SK-N-SH (cell line): ENCODE measurements around the gene SPAG4. TPM values are rescaled to one million over a fixed set of nuclear protein-coding genes. Genes with fewer than 3 reads are reported as not detected.

Experiments used
- CTCF ChIA-PET: fragments of 300-600, 350-600 bp; formaldehyde crosslinking; extraction: SDS; loops from one replicate; lab custom pipeline; 2021; lab: Yijun Ruan, JAX
- POLR2A ChIA-PET: fragments of 350-600 bp; sonication (Branson Sonifier 250); formaldehyde crosslinking; extraction: SDS; loops from one replicate; lab custom pipeline; 2020; ENCODE audit warnings: antibody characterized with exemption, inconsistent platforms; lab: Yijun Ruan, JAX
- DNase-seq: peaks from one replicate; pipeline ENCODE4 v3.0.0; 2012
- H2AFZ ChIP-seq: fragments of 200-600 bp; sonication (generic); 2 replicates; pipeline ENCODE4 v1.8.1; 2016; ENCODE audit warnings: antibody characterized with exemption, mild to moderate bottlenecking, low read depth
- H3F3A ChIP-seq: fragments of 200-600 bp; sonication (generic); replicated peaks from 2 replicates; pipeline ENCODE3; 2016; ENCODE audit warnings: antibody characterized with exemption, mild to moderate bottlenecking; ENCODE audit not compliant: insufficient read depth
- H3K27ac ChIP-seq, 2 experiments: fragments of 200-500 bp in 1 of 2; fragments of 200-600 bp in 1 of 2; sonication (Bioruptor generic) in 1 of 2; sonication (generic), shearing (Covaris generic) in 1 of 2; 2 replicates each; pipeline versions ENCODE4 v1.5.1 to v1.6.1; 2014 to 2016; ENCODE audit warnings: low read depth in 2 of 2, inconsistent platforms in 1 of 2, low read length in 1 of 2, mild to moderate bottlenecking in 1 of 2, mixed read lengths in 1 of 2
- H3K27me3 ChIP-seq: fragments of 200-600 bp; sonication (generic), shearing (Covaris generic); 2 replicates; pipeline ENCODE4 v1.6.1; 2016; ENCODE audit warnings: mixed run types; ENCODE audit not compliant: insufficient read depth
- H3K36me3 ChIP-seq, 2 experiments: fragments of 200-500 bp in 1 of 2; fragments of 200-600 bp in 1 of 2; sonication (Bioruptor generic) in 1 of 2; sonication (generic) in 1 of 2; replicated peaks in 1 of 2; 2 replicates each; pipeline versions ENCODE3 to v1.5.1; 2014 to 2016; ENCODE audit warnings: low read length in 1 of 2, mild to moderate bottlenecking in 1 of 2; ENCODE audit not compliant: insufficient read depth in 2 of 2, control insufficient read depth in 1 of 2
- H3K4me1 ChIP-seq, 2 experiments: fragments of 200-500 bp in 1 of 2; fragments of 200-600 bp in 1 of 2; sonication (Bioruptor generic) in 1 of 2; sonication (generic), shearing (Covaris generic) in 1 of 2; 2 replicates each; pipeline versions ENCODE4 v1.5.1 to v1.6.1; 2014 to 2016; ENCODE audit warnings: low read depth in 1 of 2, low read length in 1 of 2, mixed run types in 1 of 2; ENCODE audit not compliant: insufficient read depth in 2 of 2, control insufficient read depth in 1 of 2
- H3K4me2 ChIP-seq: fragments of 200-600 bp; sonication (generic), shearing (Covaris generic); 2 replicates; pipeline ENCODE4 v1.6.1; 2017; ENCODE audit warnings: mixed run types
- H3K4me3 ChIP-seq, 2 experiments: fragments of 200-500 bp in 1 of 2; fragments of 200-600 bp in 1 of 2; sonication (Bioruptor generic) in 1 of 2; sonication (generic), shearing (Covaris generic) in 1 of 2; 2 replicates each; pipeline versions ENCODE4 v1.5.1 to v1.8.1; 2014 to 2016; ENCODE audit warnings: low read depth in 2 of 2, inconsistent platforms in 1 of 2, low read length in 1 of 2, mild to moderate bottlenecking in 1 of 2, mixed read lengths in 1 of 2, moderate library complexity in 1 of 2
- H3K79me2 ChIP-seq: fragments of 200-600 bp; sonication (generic); 2 replicates; pipeline ENCODE4 v1.8.1; 2017; ENCODE audit warnings: mild to moderate bottlenecking; ENCODE audit not compliant: insufficient read depth
- H3K9ac ChIP-seq: fragments of 200-600 bp; sonication (generic); 2 replicates; pipeline ENCODE4 v1.6.1; 2017; ENCODE audit warnings: mixed run types
- H3K9me2 ChIP-seq: fragments of 200-600 bp; sonication (generic); 2 replicates; pipeline ENCODE4 v1.6.1; 2017; ENCODE audit warnings: mixed run types
- H3K9me3 ChIP-seq: fragments of 200-600 bp; sonication (generic); 2 replicates; pipeline ENCODE4 v1.6.1; 2017; ENCODE audit warnings: mixed run types, mild to moderate bottlenecking, moderate library complexity
- H4K20me1 ChIP-seq: fragments of 200-600 bp; sonication (generic); 2 replicates; pipeline ENCODE4 v1.6.1; 2017; ENCODE audit warnings: mild to moderate bottlenecking, mixed run types; ENCODE audit not compliant: insufficient read depth
- ELF1 ChIP-seq: IDR thresholded peaks from 2 replicates; pipeline ENCODE4 v1.4.0; 2012
- FOXJ3 ChIP-seq: sonication (generic); formaldehyde crosslinking; IDR thresholded peaks from 2 replicates; pipeline ENCODE4 v1.5.1; 2020; ENCODE audit warnings: mild to moderate bottlenecking, missing genetic modification reagents
- GABPA ChIP-seq: IDR thresholded peaks from 2 replicates; pipeline ENCODE4 v1.4.0; 2012; ENCODE audit warnings: low read depth, mild to moderate bottlenecking
- GATA2 ChIP-seq: sonication (generic); formaldehyde crosslinking; IDR thresholded peaks from 2 replicates; pipeline ENCODE4 v1.5.0; 2020; ENCODE audit warnings: mild to moderate bottlenecking, missing genetic modification reagents
- MXI1 ChIP-seq: IDR thresholded peaks from 2 replicates; pipeline ENCODE4 v1.6.1; 2012; ENCODE audit warnings: mild to moderate bottlenecking, low read depth, low read length, improper control_type of control experiment
- NFIC ChIP-seq: IDR thresholded peaks from 2 replicates; pipeline ENCODE4 v1.4.0; 2012; ENCODE audit warnings: borderline replicate concordance
- NRF1 ChIP-seq: IDR thresholded peaks from 2 replicates; pipeline ENCODE4 v1.6.1; 2012; ENCODE audit warnings: low read depth, mild to moderate bottlenecking, low read length
- POLR2AphosphoS5 ChIP-seq: IDR thresholded peaks from 2 replicates; pipeline ENCODE4 v1.6.1; 2012; ENCODE audit warnings: low read depth, low read length
- RXRA ChIP-seq: IDR thresholded peaks from 2 replicates; pipeline ENCODE4 v1.4.0; 2012; ENCODE audit warnings: low read depth, mild to moderate bottlenecking, borderline replicate concordance
- SIN3A ChIP-seq: IDR thresholded peaks from 2 replicates; pipeline ENCODE4 v1.6.1; 2012; ENCODE audit warnings: low read depth, mild to moderate bottlenecking, low read length, moderate library complexity, borderline replicate concordance
- TAF1 ChIP-seq: IDR thresholded peaks from 2 replicates; pipeline ENCODE4 v1.6.1; 2012; ENCODE audit warnings: low read depth, mild to moderate bottlenecking, low read length, moderate library complexity, borderline replicate concordance
- TCF12 ChIP-seq: IDR thresholded peaks from 2 replicates; pipeline ENCODE4 v1.4.0; 2012
- WGBS: methylation state at CpG from one replicate; pipeline ENCODE4 v1.1.6; 2017; ENCODE audit warnings: low lambda C conversion rate; 5-methylcytosine and 5-hydroxymethylcytosine counted together
- polyA plus RNA-seq, 3 experiments: library from polyadenylated mRNA; depleted of rRNA; stranded (reverse); fragments of >200 nt; gene quantifications; 2 replicates each; pipeline ENCODE4 v1.2.3, GENCODE V29; 2012
- TF ChIP-seq, protein P1 (sequence below): IDR thresholded peaks from 2 replicates; pipeline ENCODE4 v1.6.1; 2012; ENCODE audit warnings: mild to moderate bottlenecking, low read depth, low read length, moderate library complexity
- TF ChIP-seq, protein P2 (sequence below): IDR thresholded peaks from 2 replicates; pipeline ENCODE4 v1.4.0; 2012; ENCODE audit warnings: low read depth
- TF ChIP-seq, protein P3 (sequence below): fragments of 150-350 bp; IDR thresholded peaks from 2 replicates; pipeline ENCODE4 v1.6.1; 2016; ENCODE audit warnings: mild to moderate bottlenecking, low read depth, low read length

The SPAG4 gene, protein sequence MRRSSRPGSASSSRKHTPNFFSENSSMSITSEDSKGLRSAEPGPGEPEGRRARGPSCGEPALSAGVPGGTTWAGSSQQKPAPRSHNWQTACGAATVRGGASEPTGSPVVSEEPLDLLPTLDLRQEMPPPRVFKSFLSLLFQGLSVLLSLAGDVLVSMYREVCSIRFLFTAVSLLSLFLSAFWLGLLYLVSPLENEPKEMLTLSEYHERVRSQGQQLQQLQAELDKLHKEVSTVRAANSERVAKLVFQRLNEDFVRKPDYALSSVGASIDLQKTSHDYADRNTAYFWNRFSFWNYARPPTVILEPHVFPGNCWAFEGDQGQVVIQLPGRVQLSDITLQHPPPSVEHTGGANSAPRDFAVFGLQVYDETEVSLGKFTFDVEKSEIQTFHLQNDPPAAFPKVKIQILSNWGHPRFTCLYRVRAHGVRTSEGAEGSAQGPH
- polyA plus RNA-seq (2012; rRNA removed), result 5.9 and 6.9 TPM in 2 replicates
- polyA plus RNA-seq (2012; cell fraction: cytosol; rRNA removed), result 2.1 and 3.0 TPM in 2 replicates
- 31.8 and 41.3 TPM in 2 replicates for polyA plus RNA-seq (2012; cell fraction: nucleus; rRNA removed)

DNA sequence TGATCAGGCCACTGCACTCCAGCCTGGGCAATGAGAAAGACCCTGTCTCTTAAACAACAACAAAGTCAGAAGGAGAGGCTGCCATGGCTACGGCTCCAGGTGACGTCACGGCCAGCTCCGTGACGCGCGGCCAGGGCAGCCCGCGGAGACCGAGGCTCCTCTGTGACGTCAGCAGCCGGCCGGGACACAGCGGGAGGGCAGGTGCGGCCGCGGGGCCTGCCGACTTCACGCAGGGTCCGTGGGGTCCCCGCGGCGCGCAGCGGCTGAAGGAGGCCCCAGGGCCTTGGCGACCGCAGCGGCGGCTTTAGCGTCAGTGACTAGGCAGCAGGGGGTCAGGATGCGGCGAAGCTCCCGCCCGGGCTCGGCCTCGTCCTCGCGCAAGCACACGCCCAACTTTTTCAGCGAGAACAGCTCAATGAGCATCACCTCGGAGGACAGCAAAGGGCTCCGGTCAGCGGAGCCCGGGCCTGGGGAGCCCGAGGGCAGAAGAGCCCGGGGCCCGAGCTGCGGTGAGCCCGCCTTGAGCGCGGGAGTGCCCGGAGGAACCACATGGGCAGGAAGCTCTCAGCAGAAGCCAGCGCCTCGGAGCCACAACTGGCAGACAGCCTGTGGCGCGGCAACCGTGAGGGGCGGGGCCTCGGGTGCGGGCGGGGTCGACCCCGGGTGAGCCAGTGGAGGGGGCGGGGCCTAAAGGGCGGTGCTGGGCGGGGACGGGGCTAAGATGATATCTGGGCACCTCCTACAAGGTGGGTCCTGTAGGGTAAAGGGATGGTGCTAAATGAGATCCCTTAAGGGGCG is at the start of gene SPAG4:
Gene SPAG4, plus strand, starts transcription at position 163 of the 798 bp plus-strand sequence. Its CDS starts 175 bp downstream, at position 338.
- Histone ChIP-seq H3K4me2 (peak within 1 kb of the TSS; percentile 86), H3K4me3 (peak within 1 kb of the TSS; percentile 50 to 83), H3K9me2 (no peaks in the 10 kb centered on the region), H2AFZ (peak within 1 kb of the TSS; percentile 78), H3K4me1 (peaks cover 8 to 11% of the 10 kb centered on the region in 2 experiments; a peak in 1 of 4 replicates), H3F3A (peaks cover 32% of the 10 kb centered on the region), H3K36me3 (no peaks in the 10 kb centered on the region), H3K27me3 (no peaks in the 10 kb centered on the region), H3K27ac (peak within 1 kb of the TSS; percentile 81 to 91), H3K79me2 (peaks cover 14% of the 10 kb centered on the region), H4K20me1 (no peaks in the 10 kb centered on the region), H3K9ac (peak within 1 kb of the TSS; percentile 80), H3K9me3 (no peaks in the 10 kb centered on the region)
- POLR2A ChIA-PET, result interaction anchor here (0.6 to 6.5 kb wide), 11 partner anchors 11 to 158 kb away, joined by 3 to 33 read pairs (median 3); partner anchors contain the start of genes CPNE1, ERGIC3, NFS1 and PHF20
- CTCF ChIA-PET, result interaction anchor here (0.8 to 1.0 kb wide), 3 partner anchors 10 to 161 kb away, joined by 3 read pairs; no protein-coding TSS in a partner anchor
- WGBS, result 2% methylated on average over 24 of the region's 68 CpGs
- peak; percentile 100 for DNase-seq
- TF ChIP-seq MXI1, result peak; percentile 85
- no peak for TF ChIP-seq SIN3A
- TF ChIP-seq, protein P1, sequence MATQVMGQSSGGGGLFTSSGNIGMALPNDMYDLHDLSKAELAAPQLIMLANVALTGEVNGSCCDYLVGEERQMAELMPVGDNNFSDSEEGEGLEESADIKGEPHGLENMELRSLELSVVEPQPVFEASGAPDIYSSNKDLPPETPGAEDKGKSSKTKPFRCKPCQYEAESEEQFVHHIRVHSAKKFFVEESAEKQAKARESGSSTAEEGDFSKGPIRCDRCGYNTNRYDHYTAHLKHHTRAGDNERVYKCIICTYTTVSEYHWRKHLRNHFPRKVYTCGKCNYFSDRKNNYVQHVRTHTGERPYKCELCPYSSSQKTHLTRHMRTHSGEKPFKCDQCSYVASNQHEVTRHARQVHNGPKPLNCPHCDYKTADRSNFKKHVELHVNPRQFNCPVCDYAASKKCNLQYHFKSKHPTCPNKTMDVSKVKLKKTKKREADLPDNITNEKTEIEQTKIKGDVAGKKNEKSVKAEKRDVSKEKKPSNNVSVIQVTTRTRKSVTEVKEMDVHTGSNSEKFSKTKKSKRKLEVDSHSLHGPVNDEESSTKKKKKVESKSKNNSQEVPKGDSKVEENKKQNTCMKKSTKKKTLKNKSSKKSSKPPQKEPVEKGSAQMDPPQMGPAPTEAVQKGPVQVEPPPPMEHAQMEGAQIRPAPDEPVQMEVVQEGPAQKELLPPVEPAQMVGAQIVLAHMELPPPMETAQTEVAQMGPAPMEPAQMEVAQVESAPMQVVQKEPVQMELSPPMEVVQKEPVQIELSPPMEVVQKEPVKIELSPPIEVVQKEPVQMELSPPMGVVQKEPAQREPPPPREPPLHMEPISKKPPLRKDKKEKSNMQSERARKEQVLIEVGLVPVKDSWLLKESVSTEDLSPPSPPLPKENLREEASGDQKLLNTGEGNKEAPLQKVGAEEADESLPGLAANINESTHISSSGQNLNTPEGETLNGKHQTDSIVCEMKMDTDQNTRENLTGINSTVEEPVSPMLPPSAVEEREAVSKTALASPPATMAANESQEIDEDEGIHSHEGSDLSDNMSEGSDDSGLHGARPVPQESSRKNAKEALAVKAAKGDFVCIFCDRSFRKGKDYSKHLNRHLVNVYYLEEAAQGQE, result peak; percentile 57; the same call in 1 of the 2 replicates
- TF ChIP-seq TCF12, result peak; percentile 25; the same call in 1 of the 2 replicates
- TF ChIP-seq, protein P2, sequence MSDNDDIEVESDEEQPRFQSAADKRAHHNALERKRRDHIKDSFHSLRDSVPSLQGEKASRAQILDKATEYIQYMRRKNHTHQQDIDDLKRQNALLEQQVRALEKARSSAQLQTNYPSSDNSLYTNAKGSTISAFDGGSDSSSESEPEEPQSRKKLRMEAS, result peak; percentile 97
- peak; percentile 84; the same call in 1 of the 2 replicates for TF ChIP-seq POLR2AphosphoS5
- TF ChIP-seq, protein P3, sequence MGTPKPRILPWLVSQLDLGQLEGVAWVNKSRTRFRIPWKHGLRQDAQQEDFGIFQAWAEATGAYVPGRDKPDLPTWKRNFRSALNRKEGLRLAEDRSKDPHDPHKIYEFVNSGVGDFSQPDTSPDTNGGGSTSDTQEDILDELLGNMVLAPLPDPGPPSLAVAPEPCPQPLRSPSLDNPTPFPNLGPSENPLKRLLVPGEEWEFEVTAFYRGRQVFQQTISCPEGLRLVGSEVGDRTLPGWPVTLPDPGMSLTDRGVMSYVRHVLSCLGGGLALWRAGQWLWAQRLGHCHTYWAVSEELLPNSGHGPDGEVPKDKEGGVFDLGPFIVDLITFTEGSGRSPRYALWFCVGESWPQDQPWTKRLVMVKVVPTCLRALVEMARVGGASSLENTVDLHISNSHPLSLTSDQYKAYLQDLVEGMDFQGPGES, result no peak
- 0 out of 2 replicates have a peak, but pooled peaks have one; percentile 27 for TF ChIP-seq GABPA
- TF ChIP-seq FOXJ3 (CRISPR knock-in tag), result 0 out of 2 replicates have a peak, but pooled peaks have one; percentile 26
- TF ChIP-seq TAF1, result peak; percentile 70
- 0 out of 2 replicates have a peak, but pooled peaks have one; percentile 16 for TF ChIP-seq NRF1
- no peak for TF ChIP-seq ELF1
- TF ChIP-seq GATA2, result 0 out of 2 replicates have a peak, but pooled peaks have one; percentile 38
- TF ChIP-seq RXRA, result no peak
- peak; percentile 42; the same call in 1 of the 2 replicates for TF ChIP-seq NFIC
